NCI-H2107 treated with DMSO at 0.1 percent for 48 hours (cell line): ENCODE data around the gene SPSB2.

Experiments used
- DNase-seq: peaks from one replicate; lab custom pipeline; 2025; ENCODE audit not compliant: unreplicated experiment; lab: John Stamatoyannopoulos, UW

The SPSB2 gene

GRCh38 chr12:6851921-6852650, 21.0 kb downstream of the SPSB2 start, which contains the start of gene USP5:
Gene USP5, plus strand, starts transcription at chr12:6852150. Its CDS starts 30 bp downstream, at chr12:6852180.
- peak; percentile 99 for DNase-seq

DNA sequence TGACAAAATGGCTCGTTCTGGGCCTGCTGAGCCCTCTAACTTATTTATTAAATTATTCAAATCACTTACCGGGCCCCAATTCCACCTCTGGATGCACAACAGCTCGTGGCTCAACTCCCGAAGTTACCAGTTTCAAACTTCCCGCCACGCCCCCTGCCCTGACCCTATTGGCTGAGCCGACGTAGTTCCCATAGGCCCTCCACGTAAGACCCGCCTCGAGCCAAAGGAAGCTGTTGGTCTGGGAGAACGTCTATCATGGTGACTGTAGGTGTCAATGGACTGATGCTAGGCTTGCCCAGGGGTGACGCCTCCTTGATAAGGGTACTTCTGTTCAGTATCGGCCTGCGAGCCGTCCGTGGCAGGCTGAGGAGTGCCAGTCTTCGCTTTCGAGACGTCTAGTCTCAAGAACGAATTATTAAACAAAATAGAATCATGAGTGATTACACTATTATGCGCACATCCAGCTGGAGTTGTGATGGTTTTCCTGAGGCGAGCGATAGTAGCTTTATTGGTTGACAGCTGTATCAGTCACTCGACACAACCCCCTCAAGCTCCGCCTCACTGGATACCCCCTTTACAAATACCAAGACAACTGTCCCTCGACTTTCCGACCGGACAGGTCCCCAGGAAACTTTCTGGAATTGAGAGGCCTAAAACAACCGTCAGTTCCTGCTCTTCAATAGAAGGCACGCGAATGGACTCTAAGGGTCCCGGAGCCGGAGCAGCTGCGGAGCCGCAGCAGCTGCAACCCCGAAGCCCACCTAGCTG, 21.8 kb downstream of the SPSB2 start, which contains the start of gene CDCA3:
Gene CDCA3 (minus strand): TSS at position 134 of the 768 bp plus-strand sequence. CDS start 334 bp downstream, outside the sequence.
- DNase-seq, result peak; percentile 99

DNA sequence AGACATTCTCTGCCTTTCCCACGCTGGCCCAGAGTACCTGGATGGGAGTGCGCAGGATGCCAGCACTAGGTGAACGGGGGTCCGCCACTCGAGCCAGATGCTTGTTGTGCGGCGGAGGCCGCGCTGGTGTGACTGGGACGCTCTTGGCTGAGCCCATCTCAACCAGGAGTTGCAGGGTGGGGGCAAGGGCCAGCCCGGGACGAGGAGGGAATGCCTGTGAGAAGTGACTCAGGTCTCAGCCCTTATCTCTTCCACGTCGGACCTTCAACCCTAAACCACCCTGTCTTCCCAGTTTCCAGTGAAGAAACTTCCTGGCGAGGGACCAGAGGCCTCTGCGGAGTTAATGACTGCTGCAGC, 22.3 kb downstream of the SPSB2 start:
- DNase-seq, result no peak

DNA sequence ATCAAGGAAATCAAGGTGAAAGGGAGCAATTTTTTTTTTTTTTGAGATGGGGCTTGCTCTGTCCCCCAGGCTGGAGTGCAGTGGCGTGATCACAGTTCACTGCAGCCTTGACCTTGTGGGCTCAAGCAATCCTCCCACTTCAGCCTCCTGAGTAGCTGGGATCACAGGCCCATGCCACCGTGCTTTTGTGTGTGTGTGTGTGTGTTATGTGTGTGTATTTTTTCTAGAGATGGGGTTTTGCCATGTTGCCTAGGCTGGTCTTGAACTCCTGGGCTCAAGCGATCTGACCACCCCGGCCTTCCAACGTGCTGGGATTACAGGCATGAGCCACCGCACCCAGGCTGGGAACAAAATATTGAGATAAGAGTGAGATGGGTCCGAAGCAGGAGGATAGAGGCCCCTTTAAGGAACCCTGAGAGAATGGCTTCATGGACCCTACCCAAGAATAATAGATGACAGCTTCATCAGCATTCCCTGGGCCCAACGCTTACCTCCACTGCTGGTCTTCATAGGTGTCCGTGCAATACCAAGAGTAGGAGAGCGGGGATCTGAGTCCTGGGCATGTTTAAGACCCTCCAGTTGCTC, 23.0 kb downstream of the SPSB2 start:
- no peak for DNase-seq

- DNase-seq, result no peak
Observed at GRCh38 chr12:6849427-6849826, 23.7 kb downstream of the SPSB2 start.

DNA sequence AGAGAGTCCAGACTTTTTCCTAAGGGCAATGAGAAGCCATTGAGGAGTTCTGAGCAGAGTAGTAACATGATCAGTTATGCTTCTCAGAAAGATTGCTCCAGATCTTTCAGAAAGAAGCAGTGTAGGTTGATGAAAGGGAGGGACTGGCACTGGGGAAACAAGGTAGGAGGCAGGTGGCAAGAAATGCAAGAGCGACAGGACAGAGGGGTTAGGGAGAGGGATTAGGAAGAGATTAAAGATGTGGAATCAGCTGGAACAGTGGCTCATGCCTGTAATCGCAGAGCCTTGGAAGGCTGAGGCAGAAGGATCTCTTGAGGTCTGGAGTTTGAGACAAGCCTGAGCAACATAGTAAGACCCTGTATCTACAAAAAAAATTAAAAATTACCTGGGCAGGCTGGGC, 25.4 kb downstream of the SPSB2 start:
- DNase-seq, result no peak

- no peak for DNase-seq
Observed at GRCh38 chr12:6846316-6846869, 26.7 kb downstream of the SPSB2 start.

- no peak for DNase-seq
Observed at GRCh38 chr12:6845395-6845794, 27.7 kb downstream of the SPSB2 start.

- no peak for DNase-seq
Observed at GRCh38 chr12:6843118-6843902, 29.8 kb downstream of the SPSB2 start.

DNA sequence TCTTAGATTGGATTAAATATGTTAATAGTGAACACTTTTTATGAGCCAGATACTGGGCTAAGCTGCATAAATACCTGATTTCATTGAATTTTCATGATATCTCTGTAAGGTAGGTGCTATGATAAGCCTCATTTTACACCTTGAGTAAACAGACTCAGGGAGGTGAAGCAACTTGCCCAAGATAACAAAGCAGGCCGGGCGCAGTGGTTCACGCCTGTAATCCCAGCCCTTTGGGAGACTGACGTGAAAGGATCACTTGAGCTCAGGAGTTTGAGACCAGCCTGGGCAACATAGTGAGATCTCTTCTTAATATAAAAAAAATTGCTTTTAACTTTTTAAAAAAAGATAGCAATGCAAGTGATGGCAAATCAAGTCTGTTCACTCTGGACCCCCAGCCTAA, 31.0 kb downstream of the SPSB2 start:
- no peak for DNase-seq

- no peak for DNase-seq
Observed at GRCh38 chr12:6840761-6841515, 32.2 kb downstream of the SPSB2 start, which contains the start of gene GNB3. Gene GNB3, plus strand, starts transcription at chr12:6840925. Its CDS starts 363 bp downstream, at chr12:6841288.

DNA sequence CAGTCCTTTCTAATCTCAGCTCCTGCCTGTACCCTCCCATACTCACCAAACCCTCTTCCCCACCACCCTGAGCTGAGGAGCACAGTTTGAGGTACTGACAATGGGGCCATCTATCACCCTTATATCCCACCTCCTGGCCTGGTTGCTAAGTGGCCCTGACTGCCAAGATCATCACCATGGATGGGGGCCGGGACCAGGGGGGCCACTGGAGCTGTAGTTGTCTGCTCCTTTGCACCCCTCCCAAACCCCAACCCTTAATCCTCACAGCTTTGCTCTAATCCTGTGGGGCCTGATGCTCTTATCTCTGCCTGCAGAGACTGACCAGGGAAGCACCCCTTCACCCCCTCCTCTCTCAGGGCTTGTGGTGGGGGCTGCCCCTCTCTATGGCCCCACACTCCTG, 32.8 kb downstream of the SPSB2 start:
- DNase-seq, result no peak

DNA sequence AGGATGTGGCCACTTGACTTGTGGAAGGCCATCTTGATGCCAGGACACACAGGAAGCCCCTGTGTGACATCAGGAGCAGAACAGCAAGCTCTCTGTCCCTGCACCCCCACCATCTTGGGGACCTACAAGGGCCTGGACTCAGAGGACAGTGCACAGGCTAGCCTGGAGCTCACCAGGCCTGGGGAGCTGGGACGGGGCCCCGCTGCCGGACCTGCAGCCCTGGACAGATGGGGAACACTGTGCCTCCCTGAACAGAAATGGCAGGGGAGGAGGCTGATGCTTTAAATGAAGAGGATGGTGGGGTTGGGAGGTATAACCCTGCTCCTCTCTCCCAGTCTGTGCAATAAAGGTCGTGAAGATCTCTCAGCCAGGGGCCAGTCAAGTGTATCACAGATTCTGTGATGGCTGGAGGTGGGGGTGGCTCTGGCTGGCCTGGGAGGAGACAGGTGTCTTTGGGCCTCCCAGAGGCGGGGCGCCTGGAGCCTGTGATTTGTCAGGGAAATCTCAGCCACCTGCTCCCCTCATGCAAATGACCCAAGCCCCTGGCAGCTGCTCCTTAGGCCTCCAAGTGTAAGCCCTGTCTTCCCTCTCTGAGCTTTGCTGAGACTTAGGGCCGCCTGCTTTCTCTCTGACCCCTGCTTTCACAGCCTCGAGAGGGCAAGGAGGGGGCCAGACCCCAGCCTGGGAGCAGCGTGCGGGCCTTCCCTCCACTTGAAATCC, 33.5 kb downstream of the SPSB2 start:
- peak; percentile 84 for DNase-seq

GRCh38 chr12:6838854-6839253, 34.2 kb downstream of the SPSB2 start:
- no peak for DNase-seq

GRCh38 chr12:6837370-6838060, 35.6 kb downstream of the SPSB2 start:
- DNase-seq, result no peak

DNA sequence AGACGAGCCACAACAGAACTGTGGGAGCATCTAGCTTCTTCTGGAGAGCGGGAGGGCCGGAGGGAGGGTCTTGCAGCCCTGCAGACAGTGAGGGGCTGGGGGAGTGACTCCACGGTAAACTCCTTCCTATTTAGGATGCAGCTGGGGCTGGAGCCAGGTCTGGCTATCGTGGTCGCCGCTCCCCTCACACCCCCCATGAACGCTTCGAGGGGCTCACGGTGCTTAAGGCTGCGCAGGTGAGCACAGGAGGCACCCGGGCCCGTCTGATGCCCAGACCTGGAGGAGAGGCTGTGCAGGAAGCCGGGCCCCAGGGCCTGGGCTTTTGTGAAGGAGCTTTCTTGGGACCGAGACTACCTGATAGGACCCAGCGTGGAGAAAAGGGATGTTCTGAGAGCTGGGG, 36.3 kb downstream of the SPSB2 start:
- DNase-seq, result no peak

DNA sequence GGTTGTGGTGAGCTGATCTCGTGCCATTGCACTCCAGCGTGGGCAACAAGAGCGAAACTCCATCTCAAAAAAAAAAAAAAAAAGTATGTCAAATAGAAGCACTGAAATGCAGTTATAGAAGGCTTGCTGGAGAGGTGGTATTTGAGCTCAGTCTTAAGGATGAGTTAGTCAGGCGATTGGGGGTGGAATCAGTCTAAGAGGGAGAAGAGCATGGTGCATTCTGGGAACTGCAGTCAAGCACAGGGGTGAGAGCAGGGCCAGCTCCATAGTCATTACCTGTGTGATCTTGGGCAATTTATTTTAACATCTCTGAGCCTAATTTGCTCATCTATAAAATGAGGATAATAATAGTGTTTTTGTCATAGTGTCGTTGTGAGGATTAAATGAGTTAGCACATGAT, 38.2 kb downstream of the SPSB2 start:
- no peak for DNase-seq

DNA sequence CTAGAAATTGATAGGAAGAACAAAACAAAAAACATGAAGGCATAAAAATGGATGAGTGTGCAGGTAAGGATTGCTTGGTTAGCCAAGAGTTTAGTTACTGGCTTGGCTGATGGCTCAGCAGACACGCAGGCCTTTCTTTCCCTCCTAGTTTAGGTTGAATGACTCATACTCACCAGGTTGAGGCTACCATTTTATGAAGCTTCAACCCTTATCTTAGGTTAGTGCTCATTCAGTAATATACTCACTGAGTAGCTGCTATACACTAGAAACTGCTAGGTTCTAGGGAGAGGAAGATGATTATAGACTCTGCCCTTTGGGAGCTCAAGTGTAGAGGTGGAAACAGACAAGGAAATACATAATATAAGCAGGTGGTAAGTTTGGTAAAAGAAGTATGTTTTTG, 38.8 kb downstream of the SPSB2 start:
- DNase-seq, result no peak
